ENCODE data around the gene KCNQ2.

Gene KCNQ2

DNA sequence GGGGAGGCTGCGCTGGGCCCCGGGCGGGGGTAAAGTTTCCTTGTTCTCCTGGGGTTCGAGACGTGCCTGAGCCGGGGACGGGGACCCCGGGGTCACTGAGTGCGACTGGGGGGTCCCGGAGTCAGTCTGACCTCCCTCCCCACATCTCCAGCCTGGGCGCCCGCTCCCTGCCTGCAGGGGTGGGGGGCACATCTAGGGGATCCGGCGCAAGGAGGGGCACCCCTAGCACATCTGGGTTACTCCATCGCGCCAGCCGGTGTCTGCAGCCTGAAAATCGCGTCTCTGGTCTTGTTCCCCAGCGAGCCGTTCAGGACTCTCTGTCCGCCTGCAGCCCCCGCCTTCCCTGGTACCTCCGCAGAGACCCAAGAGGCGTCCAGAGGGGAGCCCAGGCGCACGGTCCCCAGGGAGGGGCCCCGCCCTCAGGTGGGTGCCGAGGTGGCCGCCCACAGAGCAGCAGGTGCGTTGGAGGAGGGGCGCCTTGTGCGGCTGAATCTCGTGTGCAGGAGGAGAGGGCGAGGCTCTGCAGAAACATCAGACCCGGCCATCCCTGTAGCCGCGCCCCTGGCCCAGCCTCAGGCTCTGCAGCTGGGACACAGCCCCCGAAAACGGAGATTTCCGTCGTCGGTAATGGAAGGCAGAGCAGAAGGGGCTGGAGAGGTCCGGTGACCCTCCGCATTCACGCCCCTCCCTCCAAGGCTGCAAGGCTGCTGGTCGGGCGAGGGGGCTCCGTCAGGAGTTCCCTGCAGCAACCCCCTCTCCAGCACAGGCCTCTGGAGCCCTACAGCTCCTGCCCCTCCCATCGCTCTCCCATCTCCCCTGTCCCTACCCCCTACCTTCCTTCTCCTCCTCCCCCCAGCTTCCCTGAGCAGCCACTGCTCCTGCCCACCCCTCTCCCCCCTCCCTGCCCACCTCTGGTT, 110.7 kb downstream of the KCNQ2 start:
- FAIRE-seq (no peak), DNase-seq (ENCODE audit: insufficient read length, low spot score) (no peak)

DNA sequence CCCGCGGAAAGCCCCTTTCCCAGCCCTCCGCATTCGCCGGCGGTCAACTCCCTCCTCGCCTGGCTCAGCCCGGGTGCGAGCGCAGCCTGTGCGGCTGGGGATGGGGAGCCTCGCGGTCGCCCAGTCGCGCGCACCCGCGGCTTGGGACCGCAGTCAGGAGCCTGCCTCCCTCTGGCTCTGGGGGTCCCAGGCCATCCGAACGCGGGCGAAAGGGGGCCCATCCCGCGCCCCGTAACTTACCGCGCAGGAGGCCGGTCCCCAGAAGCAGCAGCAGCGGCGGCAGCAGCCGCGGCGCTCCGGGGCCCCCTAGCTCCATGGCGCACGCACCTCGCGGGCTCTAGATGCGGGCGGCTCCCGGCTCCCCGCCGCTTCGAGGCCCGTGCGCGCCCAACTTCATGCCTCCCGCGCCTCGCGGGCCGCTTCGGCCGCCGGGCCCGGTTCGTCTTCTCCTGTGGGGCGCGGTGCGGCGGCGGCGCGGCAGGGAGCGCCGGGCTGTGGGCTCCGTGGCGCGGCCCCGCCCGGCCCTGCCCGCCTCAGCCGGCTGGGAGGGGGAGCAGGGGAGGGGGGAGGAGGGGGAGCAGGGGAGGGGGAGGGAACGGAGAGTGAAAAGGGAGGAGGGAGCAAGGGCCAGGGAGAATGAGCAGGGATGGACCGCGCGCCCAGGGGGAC, 111.5 kb downstream of the KCNQ2 start, which contains the start of gene CHRNA4:
Gene CHRNA4, minus strand, starts transcription at position 500 of the 669 bp plus-strand sequence. Its CDS starts 184 bp downstream, at position 316.
- FAIRE-seq, result no peak

DNA sequence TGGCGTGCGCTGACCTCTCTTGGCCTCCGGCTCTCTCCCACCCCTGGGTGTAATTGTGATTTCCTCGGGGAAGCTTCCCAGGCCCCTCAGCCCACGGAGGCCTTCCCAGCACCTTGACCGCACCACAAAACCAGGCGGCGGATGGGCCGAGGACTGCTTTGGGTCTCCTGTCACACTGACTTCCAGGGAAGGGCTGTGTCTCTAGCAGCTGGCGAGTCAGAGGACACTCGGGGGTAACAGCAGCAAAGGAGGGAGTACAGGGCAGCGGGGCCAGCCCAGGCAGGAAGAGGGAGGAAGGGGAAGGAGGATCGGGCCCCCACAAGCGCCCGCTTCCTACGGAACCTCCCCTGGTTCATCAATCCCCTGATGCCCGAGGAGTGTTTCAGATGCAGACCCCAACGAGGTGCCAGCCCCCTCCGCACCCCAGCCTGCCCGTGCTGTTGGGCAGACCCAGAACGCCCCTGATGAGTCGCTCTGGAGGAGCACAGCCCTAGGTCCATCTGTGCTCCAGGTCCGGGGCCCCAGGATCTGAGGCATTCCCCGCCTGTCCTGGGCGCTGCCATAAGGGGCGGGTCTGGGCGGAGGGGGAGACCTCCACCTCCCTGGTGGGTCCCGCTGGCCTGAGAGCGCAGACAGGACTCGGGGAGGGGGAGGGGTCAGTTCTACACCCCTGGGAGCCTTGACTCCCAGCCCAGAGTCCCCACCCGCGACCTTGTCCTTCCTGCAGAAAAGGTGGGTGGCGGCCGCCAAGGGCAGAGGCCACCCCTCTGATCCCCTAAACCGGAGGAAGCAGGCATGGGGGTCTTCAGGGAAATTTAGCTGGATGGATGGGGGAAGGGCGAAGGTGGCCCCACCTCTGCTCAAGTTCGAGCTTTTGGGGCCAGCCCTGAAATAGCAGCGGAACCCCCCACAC, 112.3 kb downstream of the KCNQ2 start:
- DNase-seq (ENCODE audit: insufficient read length, low spot score) (no peak), FAIRE-seq (no peak)

More for the DNA sequence above, 111.5 kb downstream of the KCNQ2 start, which contains the start of gene CHRNA4:
- DNase-seq (ENCODE audit: insufficient read length, low spot score), result no peak

DNA sequence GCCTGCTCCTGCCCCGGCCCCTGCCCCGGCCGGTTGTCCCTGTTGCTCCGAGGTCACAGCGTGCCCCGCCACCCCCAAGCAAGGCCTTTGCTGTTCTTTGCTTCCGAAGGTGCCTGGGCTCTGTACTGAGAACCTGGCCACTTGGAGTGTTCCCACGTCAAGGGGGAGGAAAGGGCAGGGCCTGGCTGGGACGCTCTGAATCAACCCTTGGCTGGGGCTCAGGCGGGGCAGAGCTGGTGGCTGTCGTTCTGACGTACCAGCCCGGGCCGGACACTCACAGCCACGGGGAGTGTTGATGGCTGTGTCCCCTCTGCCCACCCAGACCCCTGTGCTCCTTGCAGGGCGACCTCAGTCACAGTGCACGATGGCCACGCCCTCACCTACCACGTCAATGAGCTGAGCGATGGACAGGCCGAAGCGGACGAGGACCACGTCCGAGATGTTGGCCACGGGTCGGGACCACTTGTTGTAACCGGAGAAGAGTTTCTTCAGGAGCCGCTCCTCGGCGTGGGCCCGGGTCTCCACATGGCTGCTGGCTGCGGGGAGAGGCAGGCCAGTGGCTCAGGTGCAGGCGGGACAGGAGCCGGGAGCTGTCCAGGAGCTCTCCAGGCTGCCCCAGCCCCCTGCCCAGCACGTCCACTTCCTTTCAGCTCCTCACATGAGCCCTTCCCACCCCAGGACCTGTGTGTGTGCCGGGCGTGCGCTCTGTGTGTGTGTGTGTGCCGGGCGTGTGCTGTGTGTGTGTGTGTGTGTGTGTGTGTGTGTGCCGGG, 113.1 kb downstream of the KCNQ2 start:
- FAIRE-seq (no peak), DNase-seq (ENCODE audit: insufficient read length, low spot score) (no peak)

DNA sequence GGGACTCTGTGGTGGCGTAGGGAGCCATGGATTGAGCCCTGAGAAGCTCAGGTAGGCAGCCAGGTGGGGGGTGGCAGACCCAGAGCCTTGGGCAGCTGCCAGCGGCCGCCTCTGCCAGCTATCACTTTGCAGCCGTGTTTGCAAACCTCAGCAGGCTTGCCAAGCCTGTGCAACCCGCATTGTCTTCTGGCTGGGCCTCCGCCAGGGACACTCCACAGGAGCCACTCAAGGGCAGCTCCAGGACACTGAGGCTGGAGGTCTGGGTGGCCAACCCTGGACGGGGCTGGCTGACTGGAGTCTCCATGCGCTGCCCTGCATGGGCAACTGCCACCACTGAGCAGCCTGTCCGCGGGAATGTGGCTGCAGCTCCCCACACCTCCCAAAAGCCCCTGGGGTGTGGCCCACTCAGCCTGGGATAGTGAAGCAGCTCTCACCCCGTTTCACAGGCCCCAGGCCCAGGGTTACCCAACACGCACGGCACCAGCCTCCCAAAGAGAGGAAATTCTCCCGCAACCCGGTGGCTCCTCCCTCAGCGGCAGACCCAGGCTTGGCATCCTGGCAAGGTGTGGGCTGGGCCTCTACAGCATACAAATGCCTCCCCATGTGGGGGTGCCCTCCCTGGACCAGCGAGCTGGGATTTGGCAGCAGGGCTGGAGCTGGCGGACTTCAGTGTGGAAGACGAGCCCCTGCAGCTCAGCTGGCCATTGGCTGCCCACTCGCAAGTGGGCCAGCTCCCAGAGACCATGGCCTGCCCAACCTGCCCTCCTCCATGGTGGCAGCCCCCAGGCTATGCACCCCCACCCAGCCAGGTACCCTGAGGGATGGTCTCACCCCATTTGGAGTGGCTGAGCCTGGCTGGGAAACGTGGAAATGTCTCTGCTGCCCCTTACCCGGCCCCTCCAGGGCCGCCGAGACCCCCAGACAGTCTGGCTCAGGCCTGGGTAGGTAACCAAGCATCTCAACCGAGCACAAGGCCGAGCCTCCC, 114.2 kb downstream of the KCNQ2 start:
- FAIRE-seq, result no peak
- DNase-seq (ENCODE audit: insufficient read length, low spot score), result no peak

DNA sequence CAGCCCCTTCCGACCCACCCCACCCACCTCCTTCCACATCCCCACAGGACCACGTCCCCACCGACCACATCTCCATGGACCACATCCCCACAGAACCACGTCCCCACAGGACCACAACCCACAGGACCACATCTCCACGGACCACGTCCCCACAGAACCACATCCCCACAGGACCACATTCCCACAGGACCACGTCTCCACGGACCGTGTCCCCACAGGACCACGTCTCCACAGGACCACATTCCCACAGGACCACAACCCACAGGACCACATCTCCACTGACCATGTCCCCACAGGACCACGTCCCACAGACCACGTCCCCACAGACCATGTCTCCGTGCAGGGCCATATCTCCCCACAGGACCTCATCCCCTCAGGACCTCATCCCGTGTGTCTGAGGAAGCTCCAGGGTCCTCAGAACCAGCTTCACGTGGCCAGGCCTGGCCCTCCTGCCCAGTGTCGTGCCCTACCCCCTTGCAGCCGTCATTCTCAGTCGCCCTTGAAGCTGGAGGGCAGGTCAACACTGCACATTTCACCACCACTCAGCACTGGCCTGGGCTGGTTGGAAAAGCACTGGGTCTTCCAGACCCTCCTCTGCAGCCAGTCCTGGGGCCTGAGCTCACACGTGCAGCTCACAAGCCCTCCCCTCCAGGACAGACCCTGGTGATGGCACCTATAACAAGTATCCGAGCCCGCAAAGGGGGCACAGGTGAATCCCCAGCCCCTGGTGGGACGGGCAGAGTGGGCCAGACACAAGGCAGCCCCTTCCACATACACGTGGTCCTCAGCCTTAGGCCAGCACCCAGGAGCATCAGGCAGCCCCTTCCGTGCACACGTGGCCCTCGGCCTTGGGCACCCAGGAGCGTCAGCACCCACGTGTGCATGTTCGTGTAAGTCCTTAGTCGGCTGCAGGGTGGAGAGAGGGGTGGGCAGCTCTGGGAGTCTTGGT, 115.2 kb downstream of the KCNQ2 start:
- DNase-seq (ENCODE audit: insufficient read length, low spot score) (no peak), FAIRE-seq (no peak)

DNA sequence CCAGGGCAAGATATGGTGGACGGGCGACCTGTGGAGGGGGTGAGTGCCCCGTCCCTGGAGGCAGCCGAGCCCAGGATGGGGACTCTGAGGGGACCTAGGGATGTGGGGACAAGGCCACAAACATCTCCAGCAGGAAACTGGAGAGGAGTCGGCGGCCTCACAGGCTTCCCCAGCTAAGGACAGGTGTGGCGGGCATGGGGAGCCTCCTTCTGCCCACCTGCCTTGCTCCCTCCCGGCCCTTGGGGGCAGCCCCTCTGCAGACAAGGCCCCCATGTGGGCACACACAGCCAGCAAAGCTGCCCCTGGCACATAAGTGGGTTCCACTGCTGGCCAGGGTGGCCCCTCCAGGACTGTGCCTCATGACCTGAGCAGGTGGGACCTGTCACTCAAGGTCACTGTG, 115.9 kb downstream of the KCNQ2 start:
- no peak for FAIRE-seq
- DNase-seq (ENCODE audit: insufficient read length, low spot score), result no peak

DNA sequence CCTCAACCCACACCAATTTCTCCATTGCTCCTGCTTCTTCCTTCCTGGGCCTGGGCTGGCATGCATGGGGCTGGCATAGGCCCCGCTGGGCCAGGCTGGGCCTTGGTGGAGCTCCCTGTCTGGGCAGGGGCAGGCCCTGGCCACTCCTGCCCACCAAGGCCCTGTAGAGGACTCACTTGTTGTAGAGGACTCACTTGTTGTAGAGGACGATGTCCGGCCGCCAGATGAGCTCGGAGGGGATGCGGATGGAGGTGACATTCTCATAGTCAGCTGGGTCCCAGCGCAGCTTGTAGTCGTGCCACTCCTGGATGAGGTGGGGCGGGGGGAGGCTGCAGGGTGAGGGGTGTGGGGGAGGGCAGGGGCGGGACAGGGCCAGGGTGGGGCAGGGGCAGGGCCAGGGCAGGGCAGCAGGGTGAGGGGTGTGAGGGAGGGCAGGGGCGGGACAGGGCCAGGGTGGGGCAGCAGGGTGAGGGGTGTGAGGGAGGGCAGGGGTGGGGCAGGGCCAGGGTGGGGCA, 116.6 kb downstream of the KCNQ2 start:
- DNase-seq (ENCODE audit: insufficient read length, low spot score) (no peak), FAIRE-seq (no peak)

DNA sequence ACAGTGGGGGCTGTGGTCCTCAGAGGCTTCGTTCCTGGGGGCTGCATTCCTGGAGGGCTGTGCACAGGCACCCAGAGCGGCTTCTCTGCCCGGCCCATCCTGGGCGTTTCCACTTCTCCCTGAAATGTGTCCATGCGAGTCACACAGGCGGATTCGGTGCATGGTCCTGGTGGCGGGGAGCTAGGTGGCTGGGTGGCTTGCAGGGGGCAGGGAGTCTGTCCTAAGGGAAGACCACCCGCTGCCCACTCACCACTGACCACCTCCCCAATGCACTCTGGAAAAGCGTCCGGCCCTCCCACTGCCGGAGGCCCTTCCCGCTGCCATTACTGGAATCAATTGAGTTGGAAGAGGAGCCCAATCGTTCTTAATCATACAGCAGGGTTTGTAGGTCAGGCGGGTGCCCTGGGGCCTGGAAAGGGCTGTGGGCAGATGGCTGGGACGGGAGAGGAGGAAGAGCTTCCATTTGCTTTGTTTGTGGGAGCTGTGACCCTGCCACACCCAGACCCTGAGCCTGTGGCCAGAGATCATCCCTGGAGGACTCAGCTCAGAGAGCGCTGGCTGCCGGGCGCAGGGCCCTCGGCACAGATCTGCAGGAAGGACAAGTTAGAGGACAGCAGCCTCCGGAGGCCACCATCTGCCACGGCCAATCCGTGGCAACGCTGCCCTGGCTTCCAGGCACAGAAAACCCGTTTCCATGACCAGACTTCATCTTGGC, 117.7 kb downstream of the KCNQ2 start:
- FAIRE-seq, result no peak

DNA sequence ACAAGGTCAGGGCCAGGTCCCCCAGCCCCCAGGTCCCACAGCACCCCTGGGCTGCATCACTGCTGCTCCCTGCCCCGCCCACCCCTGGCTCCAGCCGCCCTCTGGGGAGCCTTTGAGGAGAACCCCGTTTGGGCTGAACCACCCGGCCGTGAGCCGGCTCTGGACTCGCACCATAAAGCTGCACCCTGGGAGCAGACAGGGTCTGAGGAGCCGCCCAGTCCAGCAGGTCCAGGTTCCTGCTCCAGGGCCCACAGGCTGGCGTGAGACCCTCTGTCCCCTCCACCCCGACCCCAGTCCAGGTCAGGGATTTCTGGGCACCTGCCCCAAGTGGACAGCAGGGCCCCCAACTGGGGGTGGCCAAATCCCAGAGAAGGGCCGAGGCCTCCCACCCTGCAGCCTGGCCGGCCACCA, 119.6 kb downstream of the KCNQ2 start:
- DNase-seq (ENCODE audit: insufficient read length, low spot score), result no peak
- FAIRE-seq, result no peak

More for the DNA sequence above, 117.7 kb downstream of the KCNQ2 start:
- no peak for DNase-seq (ENCODE audit: insufficient read length, low spot score)

DNA sequence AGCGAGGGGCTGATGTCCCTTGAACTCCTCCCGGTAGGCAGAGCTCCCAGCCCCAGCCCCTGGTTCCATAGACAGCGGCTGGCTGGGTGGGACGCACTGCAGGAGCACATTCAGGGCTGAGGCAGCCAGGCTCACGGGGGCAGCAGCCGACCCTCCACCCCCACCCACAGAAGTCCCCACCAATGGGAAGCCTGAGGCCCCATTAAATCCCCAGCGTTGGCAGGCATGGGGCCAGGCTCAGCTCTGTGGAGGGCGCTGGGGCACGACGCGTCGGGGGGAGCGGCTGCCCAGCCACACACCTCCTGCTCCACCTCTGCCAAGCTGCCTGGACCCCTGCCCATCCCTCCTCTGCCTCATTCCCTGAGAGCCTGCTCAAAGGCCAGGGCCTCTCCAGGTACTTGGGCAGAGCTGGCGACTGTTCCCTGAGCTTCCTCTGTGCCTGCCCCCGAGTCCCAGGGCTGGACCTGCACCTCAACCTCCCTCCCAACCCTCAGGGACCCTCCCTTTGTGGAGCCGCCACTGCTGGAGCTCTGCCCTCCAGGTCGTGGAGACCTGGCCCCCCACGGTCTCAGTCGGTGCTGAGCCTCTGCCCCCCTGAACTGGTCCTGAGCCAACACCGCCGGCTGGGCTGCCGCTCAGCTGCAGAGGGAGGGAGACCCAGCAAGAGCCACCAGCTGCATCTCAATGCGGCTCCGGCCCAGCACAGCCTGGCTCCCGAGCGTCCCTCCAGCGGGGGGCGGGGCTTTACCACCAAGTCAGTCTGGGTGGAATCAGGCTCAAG, 120.5 kb downstream of the KCNQ2 start:
- no peak for DNase-seq (ENCODE audit: insufficient read length, low spot score)
- no peak for FAIRE-seq

DNA sequence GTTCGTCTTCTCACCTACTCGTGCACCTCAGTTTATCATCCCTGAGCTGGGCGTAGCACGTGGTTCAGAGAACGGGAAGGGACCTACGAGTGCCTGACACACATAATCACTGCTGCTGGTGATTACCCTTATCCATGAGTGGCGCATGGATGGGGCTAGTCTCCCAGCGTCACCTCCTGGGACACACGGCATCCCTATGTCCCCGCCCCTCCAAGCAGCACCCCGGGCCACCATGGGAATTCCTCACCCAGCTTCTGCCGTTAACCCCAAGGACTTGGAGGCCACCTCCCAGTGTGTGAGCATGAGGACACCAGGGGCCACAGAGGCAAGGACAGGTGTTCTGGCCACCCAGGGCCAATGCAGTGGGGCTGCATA, 121.1 kb downstream of the KCNQ2 start:
- FAIRE-seq (no peak), DNase-seq (ENCODE audit: insufficient read length, low spot score) (no peak)

DNA sequence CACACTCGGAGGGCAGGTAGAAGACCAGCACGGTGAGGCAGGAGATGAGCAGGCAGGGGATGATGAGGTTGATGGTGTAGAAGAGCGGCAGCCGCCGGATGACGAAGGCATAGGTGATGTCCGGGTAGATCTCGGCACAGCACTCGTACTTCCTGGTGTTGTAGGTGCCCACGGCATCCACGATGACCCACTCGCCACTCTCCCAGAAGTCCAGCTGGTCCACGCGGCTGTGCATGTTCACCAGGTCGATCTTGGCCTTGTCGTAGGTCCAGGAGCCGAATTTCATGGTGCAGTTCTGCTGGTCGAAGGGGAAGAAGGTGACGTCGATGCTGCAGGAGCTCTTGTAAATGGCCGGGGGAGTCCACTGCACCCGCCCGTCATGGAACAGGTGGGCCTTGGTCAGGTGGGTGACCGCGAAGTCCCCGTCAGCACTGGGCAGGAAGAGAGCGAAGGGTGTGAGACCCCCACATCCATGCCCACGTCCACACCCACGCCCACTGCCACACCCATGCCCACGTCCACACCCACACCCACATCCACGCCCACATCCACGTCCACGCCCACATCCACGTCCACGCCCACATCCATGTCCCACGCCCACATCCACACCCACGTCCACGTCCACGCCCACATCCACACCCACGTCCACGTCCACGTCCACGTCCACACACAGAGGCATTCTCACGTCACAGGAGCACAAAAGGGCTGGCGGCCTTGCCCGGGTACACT, 121.7 kb downstream of the KCNQ2 start:
- DNase-seq (ENCODE audit: insufficient read length, low spot score) (no peak), FAIRE-seq (no peak)
